ENCODE measurements around the gene PPIF.

PPIF gene

GRCh38 chr10:79313911-79314439, 33.3 kb upstream of the PPIF start:
- 97% methylated on average over 10 of the region's 11 CpGs for WGBS (ENCODE audit: insufficient coverage)
- ChIA-PET POLR2A (interaction anchor here (0.6 to 1.3 kb wide), 2 partner anchors 9 to 20 kb away, joined by 3 read pairs; no protein-coding TSS in a partner anchor), CTCF (interaction anchor here (0.8 to 2.2 kb wide), 4 partner anchors 10 to 30 kb away, joined by 3 to 5 read pairs (median 4); no protein-coding TSS in a partner anchor)
- peaks cover 6 to 68% (median 48%) of the 10 kb centered on the region in 4 experiments for H3K36me3 ChIP-seq (ENCODE audit: control insufficient read depth in 4 of 4, insufficient read depth in 4 of 4, low read length in 3 of 4)
- H3K4me1 ChIP-seq (ENCODE audit: control extremely low read depth in 1 of 4, control insufficient read depth in 4 of 4, insufficient read depth in 4 of 4, low read length in 3 of 4): peaks cover 2 to 50% (median 28%) of the 10 kb centered on the region in 4 experiments
- peaks cover 0 to 1% (median 0%) of the 10 kb centered on the region in 5 experiments for H3K9me3 ChIP-seq (ENCODE audit: control extremely low read depth in 1 of 5, control insufficient read depth in 4 of 5, insufficient read depth in 2 of 5, low read depth in 1 of 5, low read length in 4 of 5)
- no peak overlapping the region for H3K27ac ChIP-seq (ENCODE audit: insufficient read depth in 1 of 2, low read depth in 1 of 2, low read length in 2 of 2, poor library complexity in 1 of 2, severe bottlenecking in 2 of 2)
- H3K4me3 ChIP-seq (ENCODE audit: control insufficient read depth in 1 of 7, extremely low read depth in 1 of 7, insufficient read depth in 4 of 7, low read depth in 2 of 7, low read length in 6 of 7): no peak overlapping the region
- H3K27me3 ChIP-seq (replicated peaks in 2 of 5; ENCODE audit: control insufficient read depth in 4 of 5, insufficient read depth in 5 of 5, low read length in 4 of 5): no peaks in the 10 kb centered on the region
- DNase-seq: no peak

- Histone ChIP-seq H3K9me3 (ENCODE audit: control extremely low read depth in 1 of 5, control insufficient read depth in 4 of 5, insufficient read depth in 2 of 5, low read depth in 1 of 5, low read length in 4 of 5) (peaks cover 0 to 1% (median 0%) of the 10 kb centered on the region in 5 experiments), H3K27ac (ENCODE audit: insufficient read depth in 1 of 2, low read depth in 1 of 2, low read length in 2 of 2, poor library complexity in 1 of 2, severe bottlenecking in 2 of 2) (no peak overlapping the region), H3K36me3 (ENCODE audit: control insufficient read depth in 4 of 4, insufficient read depth in 4 of 4, low read length in 3 of 4) (peaks cover 6 to 57% (median 41%) of the 10 kb centered on the region in 4 experiments), H3K27me3 (replicated peaks in 2 of 5; ENCODE audit: control insufficient read depth in 4 of 5, insufficient read depth in 5 of 5, low read length in 4 of 5) (no peaks in the 10 kb centered on the region), H3K4me3 (ENCODE audit: control insufficient read depth in 1 of 7, extremely low read depth in 1 of 7, insufficient read depth in 4 of 7, low read depth in 2 of 7, low read length in 6 of 7) (no peak overlapping the region), H3K4me1 (ENCODE audit: control extremely low read depth in 1 of 4, control insufficient read depth in 4 of 4, insufficient read depth in 4 of 4, low read length in 3 of 4) (peaks cover 5 to 53% (median 36%) of the 10 kb centered on the region in 4 experiments)
- ChIA-PET POLR2A (interaction anchor here (0.6 to 1.3 kb wide), 2 partner anchors 8 to 21 kb away, joined by 3 read pairs; no protein-coding TSS in a partner anchor), CTCF (interaction anchor here (0.8 to 1.3 kb wide), 5 partner anchors 9 to 168 kb away, joined by 3 to 5 read pairs (median 3); partner anchors contain the start of gene PPIF)
- 95% methylated on average over 25 of the region's 25 CpGs for WGBS (ENCODE audit: insufficient coverage)
- no peak for DNase-seq
These were observed 32.3 kb upstream of the PPIF start for GRCh38 chr10:79314761-79315601.

GRCh38 chr10:79315602-79315920, 31.7 kb upstream of the PPIF start:
- no peak overlapping the region for H3K27ac ChIP-seq (ENCODE audit: insufficient read depth in 1 of 2, low read depth in 1 of 2, low read length in 2 of 2, poor library complexity in 1 of 2, severe bottlenecking in 2 of 2)
- no peaks in the 10 kb centered on the region for H3K27me3 ChIP-seq (replicated peaks in 2 of 5; ENCODE audit: control insufficient read depth in 4 of 5, insufficient read depth in 5 of 5, low read length in 4 of 5)
- CTCF ChIA-PET: interaction anchor here (0.6 to 2.2 kb wide), 7 partner anchors 8 to 167 kb away, joined by 3 to 5 read pairs (median 3); partner anchors contain the start of gene PPIF
- peaks cover 5 to 52% (median 38%) of the 10 kb centered on the region in 4 experiments for H3K36me3 ChIP-seq (ENCODE audit: control insufficient read depth in 4 of 4, insufficient read depth in 4 of 4, low read length in 3 of 4)
- POLR2A ChIA-PET: interaction anchor here (1.3 to 1.7 kb wide), 2 partner anchors 8 to 29 kb away, joined by 3 to 7 read pairs; no protein-coding TSS in a partner anchor
- no peak overlapping the region for H3K4me3 ChIP-seq (ENCODE audit: control insufficient read depth in 1 of 7, extremely low read depth in 1 of 7, insufficient read depth in 4 of 7, low read depth in 2 of 7, low read length in 6 of 7)
- 95% methylated on average over 8 of the region's 11 CpGs for WGBS (ENCODE audit: insufficient coverage)
- peaks cover 9 to 59% (median 42%) of the 10 kb centered on the region in 4 experiments for H3K4me1 ChIP-seq (ENCODE audit: control extremely low read depth in 1 of 4, control insufficient read depth in 4 of 4, insufficient read depth in 4 of 4, low read length in 3 of 4)
- no peak for DNase-seq
- H3K9me3 ChIP-seq (ENCODE audit: control extremely low read depth in 1 of 5, control insufficient read depth in 4 of 5, insufficient read depth in 2 of 5, low read depth in 1 of 5, low read length in 4 of 5): peaks cover 0 to 1% (median 0%) of the 10 kb centered on the region in 5 experiments

- peak; percentile 27 to 72 (median 62) for DNase-seq
- Histone ChIP-seq H3K27ac (ENCODE audit: insufficient read depth in 1 of 2, low read depth in 1 of 2, low read length in 2 of 2, poor library complexity in 1 of 2, severe bottlenecking in 2 of 2) (no peak overlapping the region), H3K27me3 (replicated peaks in 2 of 5; ENCODE audit: control insufficient read depth in 4 of 5, insufficient read depth in 5 of 5, low read length in 4 of 5) (no peaks in the 10 kb centered on the region), H3K4me3 (ENCODE audit: control insufficient read depth in 1 of 7, extremely low read depth in 1 of 7, insufficient read depth in 4 of 7, low read depth in 2 of 7, low read length in 6 of 7) (peak overlapping the region in 4 of 7 experiments; percentile 8 to 46 (median 12)), H3K4me1 (ENCODE audit: control extremely low read depth in 1 of 4, control insufficient read depth in 4 of 4, insufficient read depth in 4 of 4, low read length in 3 of 4) (peaks cover 21 to 72% (median 55%) of the 10 kb centered on the region in 4 experiments), H3K36me3 (ENCODE audit: control insufficient read depth in 4 of 4, insufficient read depth in 4 of 4, low read length in 3 of 4) (peaks cover 5 to 40% (median 28%) of the 10 kb centered on the region in 4 experiments), H3K9me3 (ENCODE audit: control extremely low read depth in 1 of 5, control insufficient read depth in 4 of 5, insufficient read depth in 2 of 5, low read depth in 1 of 5, low read length in 4 of 5) (peaks cover 0 to 1% (median 0%) of the 10 kb centered on the region in 5 experiments)
- CTCF ChIA-PET: interaction anchor here (1.3 to 2.4 kb wide), 6 partner anchors 14 to 30 kb away, joined by 3 to 11 read pairs (median 4); partner anchors contain the start of gene PPIF
- POLR2A ChIA-PET: interaction anchor here (1.0 to 1.7 kb wide), 4 partner anchors 22 to 174 kb away, joined by 3 to 7 read pairs (median 4); no protein-coding TSS in a partner anchor
- 17% methylated on average over 11 of the region's 13 CpGs for WGBS (ENCODE audit: insufficient coverage)
These were observed 30.4 kb upstream of the PPIF start for GRCh38 chr10:79316671-79317431.

- ChIA-PET CTCF (interaction anchor here (1.2 to 2.4 kb wide), 4 partner anchors 21 to 28 kb away, joined by 3 to 11 read pairs (median 7); partner anchors contain the start of gene PPIF), POLR2A (interaction anchor here (0.6 to 1.5 kb wide), 6 partner anchors 14 to 321 kb away, joined by 3 to 10 read pairs (median 6); no protein-coding TSS in a partner anchor)
- 57% methylated on average over 5 of the region's 5 CpGs for WGBS (ENCODE audit: insufficient coverage)
- Histone ChIP-seq H3K36me3 (ENCODE audit: control insufficient read depth in 4 of 4, insufficient read depth in 4 of 4, low read length in 3 of 4) (peaks cover 0 to 25% (median 17%) of the 10 kb centered on the region in 4 experiments), H3K4me3 (ENCODE audit: control insufficient read depth in 1 of 7, extremely low read depth in 1 of 7, insufficient read depth in 4 of 7, low read depth in 2 of 7, low read length in 6 of 7) (peak overlapping the region in 1 of 7 experiments; percentile 21), H3K4me1 (ENCODE audit: control extremely low read depth in 1 of 4, control insufficient read depth in 4 of 4, insufficient read depth in 4 of 4, low read length in 3 of 4) (peaks cover 32 to 87% (median 70%) of the 10 kb centered on the region in 4 experiments), H3K9me3 (ENCODE audit: control extremely low read depth in 1 of 5, control insufficient read depth in 4 of 5, insufficient read depth in 2 of 5, low read depth in 1 of 5, low read length in 4 of 5) (peaks cover 0 to 1% (median 0%) of the 10 kb centered on the region in 5 experiments), H3K27ac (ENCODE audit: insufficient read depth in 1 of 2, low read depth in 1 of 2, low read length in 2 of 2, poor library complexity in 1 of 2, severe bottlenecking in 2 of 2) (no peak overlapping the region), H3K27me3 (replicated peaks in 2 of 5; ENCODE audit: control insufficient read depth in 4 of 5, insufficient read depth in 5 of 5, low read length in 4 of 5) (no peaks in the 10 kb centered on the region)
- peak; percentile 39 to 74 (median 68) for DNase-seq
These were observed 28.9 kb upstream of the PPIF start for GRCh38 chr10:79318369-79318768.

GRCh38 chr10:79319115-79319771, 28.0 kb upstream of the PPIF start:
- H3K9me3 ChIP-seq (ENCODE audit: control extremely low read depth in 1 of 5, control insufficient read depth in 4 of 5, insufficient read depth in 2 of 5, low read depth in 1 of 5, low read length in 4 of 5): peaks cover 0 to 1% (median 0%) of the 10 kb centered on the region in 5 experiments
- H3K36me3 ChIP-seq (ENCODE audit: control insufficient read depth in 4 of 4, insufficient read depth in 4 of 4, low read length in 3 of 4): peaks cover 0 to 17% (median 11%) of the 10 kb centered on the region in 4 experiments
- 95% methylated on average over 10 of the region's 11 CpGs for WGBS (ENCODE audit: insufficient coverage)
- peaks cover 38 to 96% (median 79%) of the 10 kb centered on the region in 4 experiments for H3K4me1 ChIP-seq (ENCODE audit: control extremely low read depth in 1 of 4, control insufficient read depth in 4 of 4, insufficient read depth in 4 of 4, low read length in 3 of 4)
- H3K27ac ChIP-seq (ENCODE audit: insufficient read depth in 1 of 2, low read depth in 1 of 2, low read length in 2 of 2, poor library complexity in 1 of 2, severe bottlenecking in 2 of 2): no peak overlapping the region
- H3K4me3 ChIP-seq (ENCODE audit: control insufficient read depth in 1 of 7, extremely low read depth in 1 of 7, insufficient read depth in 4 of 7, low read depth in 2 of 7, low read length in 6 of 7): no peak overlapping the region
- DNase-seq: no peak
- H3K27me3 ChIP-seq (replicated peaks in 2 of 5; ENCODE audit: control insufficient read depth in 4 of 5, insufficient read depth in 5 of 5, low read length in 4 of 5): no peaks in the 10 kb centered on the region
- ChIA-PET CTCF (interaction anchor here (1.2 kb wide), 1 partner anchor 25 kb away, joined by 3 read pairs; no protein-coding TSS in a partner anchor), POLR2A (no interaction called here)
